ENCODE measurements around the gene ARID1B.

GRCh38 chr6:157168471-157168870, 391.3 kb downstream of the ARID1B start:
- TF ChIP-seq POLR2AphosphoS5 (IDR thresholded peaks at IDR 0.05; ENCODE audit: low read depth, low read length) (no peak), CTCF (IDR thresholded peaks at IDR 0.05) (no peak), SIN3A (IDR thresholded peaks at IDR 0.05; ENCODE audit: borderline replicate concordance, insufficient read depth, low read depth, low read length) (no peak), REST (IDR thresholded peaks at IDR 0.05; ENCODE audit: insufficient read depth in 1 of 2, low read depth in 2 of 2, low read length in 1 of 2) (no peak), TCF7L2 (IDR thresholded peaks at IDR 0.05; ENCODE audit: low read depth, low read length) (no peak)
